ENCODE data around the gene RPTOR. TPM values are rescaled to one million over a fixed set of nuclear protein-coding genes. Genes with fewer than 3 reads are reported as not detected.

Gene RPTOR
- total and polyA plus RNA-seq, 10 of the 15 experiments (the other 5 are each of a cell fraction or from before 2014, with no cell fraction given), result 0.18 to 32.1 (median 7.8) TPM

DNA sequence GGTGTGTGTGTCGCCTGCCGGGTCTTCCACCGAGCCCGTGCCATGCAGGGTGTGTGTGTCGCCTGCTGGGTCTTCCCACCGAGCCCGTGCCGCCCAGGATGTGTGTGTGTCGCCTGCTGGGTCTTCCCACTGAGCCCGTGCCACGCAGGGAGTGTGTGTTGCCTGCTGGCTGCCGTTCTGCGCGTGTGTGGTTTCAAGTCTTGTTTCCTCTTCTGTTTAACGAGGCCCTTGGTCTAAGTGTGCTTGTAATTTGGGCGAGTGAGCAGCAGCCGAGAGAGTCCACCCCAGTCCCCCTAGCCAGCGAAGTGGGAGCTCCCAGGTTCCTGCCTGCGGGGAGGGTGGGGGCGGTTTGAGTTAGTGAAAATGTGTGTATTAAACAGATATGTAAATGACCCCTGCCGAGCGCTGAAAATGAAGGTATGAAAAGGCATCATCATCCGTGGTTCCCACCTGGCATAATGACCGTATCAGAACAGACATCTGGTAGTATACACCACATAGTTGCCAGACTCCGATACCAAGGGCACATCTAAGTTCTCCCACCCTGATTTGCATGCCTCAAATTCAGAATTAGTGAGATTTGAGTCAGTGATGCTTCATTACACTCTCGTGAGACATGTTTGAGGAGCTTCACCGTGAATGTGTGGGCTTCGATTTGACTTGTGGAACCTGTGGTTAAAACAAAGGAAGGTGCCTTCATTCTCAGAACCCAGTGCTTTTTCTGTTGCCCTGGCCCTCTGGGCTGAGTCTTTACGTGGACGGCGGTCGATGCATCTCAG is 332.5 kb downstream of the RPTOR start (continued):
- TF ChIP-seq, protein P1, sequence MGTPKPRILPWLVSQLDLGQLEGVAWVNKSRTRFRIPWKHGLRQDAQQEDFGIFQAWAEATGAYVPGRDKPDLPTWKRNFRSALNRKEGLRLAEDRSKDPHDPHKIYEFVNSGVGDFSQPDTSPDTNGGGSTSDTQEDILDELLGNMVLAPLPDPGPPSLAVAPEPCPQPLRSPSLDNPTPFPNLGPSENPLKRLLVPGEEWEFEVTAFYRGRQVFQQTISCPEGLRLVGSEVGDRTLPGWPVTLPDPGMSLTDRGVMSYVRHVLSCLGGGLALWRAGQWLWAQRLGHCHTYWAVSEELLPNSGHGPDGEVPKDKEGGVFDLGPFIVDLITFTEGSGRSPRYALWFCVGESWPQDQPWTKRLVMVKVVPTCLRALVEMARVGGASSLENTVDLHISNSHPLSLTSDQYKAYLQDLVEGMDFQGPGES (IDR thresholded peaks at IDR 0.05), result no peak
- TF ChIP-seq IRF4 (IDR thresholded peaks at IDR 0.05; ENCODE audit: low read depth, low read length) (peak; percentile 94), SP1 (IDR thresholded peaks at IDR 0.05; ENCODE audit: low read depth, low read length) (peak; percentile 60), ZBED1 (IDR thresholded peaks at IDR 0.05; ENCODE audit: borderline replicate concordance) (peak; percentile 84; the same call in 1 of the 2 replicates), FOXM1 (IDR thresholded peaks at IDR 0.05; ENCODE audit: low read depth, low read length) (peak; percentile 86), GATAD2B (conservative IDR thresholded peaks at IDR 0.05; ENCODE audit: low read depth) (peak; percentile 73), MYB (IDR thresholded peaks at IDR 0.05; ENCODE audit: borderline replicate concordance, low read depth, low read length) (no peak), NR2F1 (conservative IDR thresholded peaks at IDR 0.05) (peak; percentile 66), BACH1 (IDR thresholded peaks at IDR 0.05; ENCODE audit: borderline replicate concordance) (peak; percentile 73; the same call in 1 of the 2 replicates), POLR2AphosphoS5 (IDR thresholded peaks at IDR 0.05; ENCODE audit: low read length) (peak; percentile 44), MEF2B (IDR thresholded peaks at IDR 0.05; ENCODE audit: partially characterized antibody, poor library complexity, severe bottlenecking) (peak; percentile 69), MXI1 (IDR thresholded peaks at IDR 0.05; ENCODE audit: low read depth, low read length) (no peak), CHD2 (IDR thresholded peaks at IDR 0.05; ENCODE audit: borderline replicate concordance, low read depth, low read length) (peak; percentile 76), DPF2 (IDR thresholded peaks at IDR 0.05) (peak; percentile 81; the same call in 1 of the 2 replicates), SUPT20H (IDR thresholded peaks at IDR 0.05; ENCODE audit: borderline replicate concordance, control insufficient read depth, low read depth, low read length) (no peak)
- TF ChIP-seq, protein P2, sequence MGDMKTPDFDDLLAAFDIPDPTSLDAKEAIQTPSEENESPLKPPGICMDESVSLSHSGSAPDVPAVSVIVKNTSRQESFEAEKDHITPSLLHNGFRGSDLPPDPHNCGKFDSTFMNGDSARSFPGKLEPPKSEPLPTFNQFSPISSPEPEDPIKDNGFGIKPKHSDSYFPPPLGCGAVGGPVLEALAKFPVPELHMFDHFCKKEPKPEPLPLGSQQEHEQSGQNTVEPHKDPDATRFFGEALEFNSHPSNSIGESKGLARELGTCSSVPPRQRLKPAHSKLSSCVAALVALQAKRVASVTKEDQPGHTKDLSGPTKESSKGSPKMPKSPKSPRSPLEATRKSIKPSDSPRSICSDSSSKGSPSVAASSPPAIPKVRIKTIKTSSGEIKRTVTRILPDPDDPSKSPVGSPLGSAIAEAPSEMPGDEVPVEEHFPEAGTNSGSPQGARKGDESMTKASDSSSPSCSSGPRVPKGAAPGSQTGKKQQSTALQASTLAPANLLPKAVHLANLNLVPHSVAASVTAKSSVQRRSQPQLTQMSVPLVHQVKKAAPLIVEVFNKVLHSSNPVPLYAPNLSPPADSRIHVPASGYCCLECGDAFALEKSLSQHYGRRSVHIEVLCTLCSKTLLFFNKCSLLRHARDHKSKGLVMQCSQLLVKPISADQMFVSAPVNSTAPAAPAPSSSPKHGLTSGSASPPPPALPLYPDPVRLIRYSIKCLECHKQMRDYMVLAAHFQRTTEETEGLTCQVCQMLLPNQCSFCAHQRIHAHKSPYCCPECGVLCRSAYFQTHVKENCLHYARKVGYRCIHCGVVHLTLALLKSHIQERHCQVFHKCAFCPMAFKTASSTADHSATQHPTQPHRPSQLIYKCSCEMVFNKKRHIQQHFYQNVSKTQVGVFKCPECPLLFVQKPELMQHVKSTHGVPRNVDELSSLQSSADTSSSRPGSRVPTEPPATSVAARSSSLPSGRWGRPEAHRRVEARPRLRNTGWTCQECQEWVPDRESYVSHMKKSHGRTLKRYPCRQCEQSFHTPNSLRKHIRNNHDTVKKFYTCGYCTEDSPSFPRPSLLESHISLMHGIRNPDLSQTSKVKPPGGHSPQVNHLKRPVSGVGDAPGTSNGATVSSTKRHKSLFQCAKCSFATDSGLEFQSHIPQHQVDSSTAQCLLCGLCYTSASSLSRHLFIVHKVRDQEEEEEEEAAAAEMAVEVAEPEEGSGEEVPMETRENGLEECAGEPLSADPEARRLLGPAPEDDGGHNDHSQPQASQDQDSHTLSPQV (IDR thresholded peaks at IDR 0.05), result no peak
- TF ChIP-seq, protein P3, sequence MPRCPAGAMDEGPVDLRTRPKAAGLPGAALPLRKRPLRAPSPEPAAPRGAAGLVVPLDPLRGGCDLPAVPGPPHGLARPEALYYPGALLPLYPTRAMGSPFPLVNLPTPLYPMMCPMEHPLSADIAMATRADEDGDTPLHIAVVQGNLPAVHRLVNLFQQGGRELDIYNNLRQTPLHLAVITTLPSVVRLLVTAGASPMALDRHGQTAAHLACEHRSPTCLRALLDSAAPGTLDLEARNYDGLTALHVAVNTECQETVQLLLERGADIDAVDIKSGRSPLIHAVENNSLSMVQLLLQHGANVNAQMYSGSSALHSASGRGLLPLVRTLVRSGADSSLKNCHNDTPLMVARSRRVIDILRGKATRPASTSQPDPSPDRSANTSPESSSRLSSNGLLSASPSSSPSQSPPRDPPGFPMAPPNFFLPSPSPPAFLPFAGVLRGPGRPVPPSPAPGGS (IDR thresholded peaks at IDR 0.05; ENCODE audit: borderline replicate concordance, insufficient read depth, low read depth, low read length, poor library complexity, severe bottlenecking), result peak; percentile 90
- TF ChIP-seq, protein P4, sequence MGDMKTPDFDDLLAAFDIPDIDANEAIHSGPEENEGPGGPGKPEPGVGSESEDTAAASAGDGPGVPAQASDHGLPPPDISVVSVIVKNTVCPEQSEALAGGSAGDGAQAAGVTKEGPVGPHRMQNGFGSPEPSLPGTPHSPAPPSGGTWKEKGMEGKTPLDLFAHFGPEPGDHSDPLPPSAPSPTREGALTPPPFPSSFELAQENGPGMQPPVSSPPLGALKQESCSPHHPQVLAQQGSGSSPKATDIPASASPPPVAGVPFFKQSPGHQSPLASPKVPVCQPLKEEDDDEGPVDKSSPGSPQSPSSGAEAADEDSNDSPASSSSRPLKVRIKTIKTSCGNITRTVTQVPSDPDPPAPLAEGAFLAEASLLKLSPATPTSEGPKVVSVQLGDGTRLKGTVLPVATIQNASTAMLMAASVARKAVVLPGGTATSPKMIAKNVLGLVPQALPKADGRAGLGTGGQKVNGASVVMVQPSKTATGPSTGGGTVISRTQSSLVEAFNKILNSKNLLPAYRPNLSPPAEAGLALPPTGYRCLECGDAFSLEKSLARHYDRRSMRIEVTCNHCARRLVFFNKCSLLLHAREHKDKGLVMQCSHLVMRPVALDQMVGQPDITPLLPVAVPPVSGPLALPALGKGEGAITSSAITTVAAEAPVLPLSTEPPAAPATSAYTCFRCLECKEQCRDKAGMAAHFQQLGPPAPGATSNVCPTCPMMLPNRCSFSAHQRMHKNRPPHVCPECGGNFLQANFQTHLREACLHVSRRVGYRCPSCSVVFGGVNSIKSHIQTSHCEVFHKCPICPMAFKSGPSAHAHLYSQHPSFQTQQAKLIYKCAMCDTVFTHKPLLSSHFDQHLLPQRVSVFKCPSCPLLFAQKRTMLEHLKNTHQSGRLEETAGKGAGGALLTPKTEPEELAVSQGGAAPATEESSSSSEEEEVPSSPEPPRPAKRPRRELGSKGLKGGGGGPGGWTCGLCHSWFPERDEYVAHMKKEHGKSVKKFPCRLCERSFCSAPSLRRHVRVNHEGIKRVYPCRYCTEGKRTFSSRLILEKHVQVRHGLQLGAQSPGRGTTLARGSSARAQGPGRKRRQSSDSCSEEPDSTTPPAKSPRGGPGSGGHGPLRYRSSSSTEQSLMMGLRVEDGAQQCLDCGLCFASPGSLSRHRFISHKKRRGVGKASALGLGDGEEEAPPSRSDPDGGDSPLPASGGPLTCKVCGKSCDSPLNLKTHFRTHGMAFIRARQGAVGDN (IDR thresholded peaks at IDR 0.05), result 0 out of 2 replicates have a peak, but pooled peaks have one; percentile 44
